Uterus (tissue), 4 donors: ENCODE results near the gene AP3D1. TPM values are rescaled to one million over a fixed set of nuclear protein-coding genes. Genes with fewer than 3 reads are reported as not detected.

Experiments used
- DNase-seq, 2 donors: peaks; one replicate each; pipeline ENCODE4 v3.0.0-alpha.2; 2019 to 2020
- H3K27ac ChIP-seq, 2 donors: fragments of 200-600 bp; sonication (generic); 1 replicate in 1 of 2; 2 replicates in 1 of 2; pipeline ENCODE4 v1.5.1; 2016 to 2018
- H3K27me3 ChIP-seq, 2 donors: fragments of 200-600 bp; sonication (generic); one replicate each; pipeline ENCODE4 v1.5.1; 2018 to 2019; ENCODE audit warnings: control low read depth in 1 of 2
- H3K36me3 ChIP-seq, 2 donors: fragments of 200-600 bp; sonication (generic); one replicate each; pipeline ENCODE4 v1.5.1; 2019; ENCODE audit warnings: control low read depth in 1 of 2
- H3K4me1 ChIP-seq, 2 donors: fragments of 200-600 bp; sonication (generic); one replicate each; pipeline ENCODE4 v1.5.1; 2018 to 2019; ENCODE audit warnings: control low read depth in 1 of 2
- H3K4me3 ChIP-seq, 2 donors: fragments of 200-600 bp; sonication (generic); 1 replicate in 1 of 2; 2 replicates in 1 of 2; pipeline ENCODE4 v1.5.1; 2018 to 2019; ENCODE audit warnings: mild to moderate bottlenecking in 1 of 2
- H3K9me3 ChIP-seq, 2 donors: fragments of 200-600 bp; sonication (generic); one replicate each; pipeline ENCODE4 v1.5.1; 2019; ENCODE audit warnings: control low read depth in 1 of 2
- CTCF ChIP-seq, 4 experiments: fragments of 200-600 bp in 2 of 4; fragments of 450-650 bp in 2 of 4; sonication (generic) in 2 of 4; IDR thresholded peaks; one replicate each; pipeline ENCODE4 v1.5.1; 2016 to 2019; ENCODE audit warnings: antibody characterized with exemption in 4 of 4, mild to moderate bottlenecking in 2 of 4, moderate library complexity in 1 of 4
- POLR2A ChIP-seq, 2 donors: fragments of 450-650 bp; IDR thresholded peaks; one replicate each; pipeline ENCODE4 v1.6.1; 2016; ENCODE audit warnings: antibody characterized with exemption in 2 of 2, mild to moderate bottlenecking in 1 of 2, moderate library complexity in 1 of 2
- intact Hi-C: fragments of 100-400 bp; cut with DNase I; formaldehyde crosslinking; loops from one replicate; pipeline ENCODE4 v1.15.1; 2023; ENCODE audit warnings: low total_unique reads
- total RNA-seq, 4 donors: library from RNA; depleted of rRNA in 3 of 4; stranded (reverse); fragments of >200 nt in 3 of 4; gene quantifications; one replicate each; pipeline versions ENCODE4 v1.1.0 to v1.2.4, GENCODE V29; 2014 to 2023
- donor health status: DM: yes; HTN: yes; CAD: no.

Gene AP3D1
- total RNA-seq, 4 donors from 2014 or later, result 33.8 to 97.5 (median 49.8) TPM

DNA sequence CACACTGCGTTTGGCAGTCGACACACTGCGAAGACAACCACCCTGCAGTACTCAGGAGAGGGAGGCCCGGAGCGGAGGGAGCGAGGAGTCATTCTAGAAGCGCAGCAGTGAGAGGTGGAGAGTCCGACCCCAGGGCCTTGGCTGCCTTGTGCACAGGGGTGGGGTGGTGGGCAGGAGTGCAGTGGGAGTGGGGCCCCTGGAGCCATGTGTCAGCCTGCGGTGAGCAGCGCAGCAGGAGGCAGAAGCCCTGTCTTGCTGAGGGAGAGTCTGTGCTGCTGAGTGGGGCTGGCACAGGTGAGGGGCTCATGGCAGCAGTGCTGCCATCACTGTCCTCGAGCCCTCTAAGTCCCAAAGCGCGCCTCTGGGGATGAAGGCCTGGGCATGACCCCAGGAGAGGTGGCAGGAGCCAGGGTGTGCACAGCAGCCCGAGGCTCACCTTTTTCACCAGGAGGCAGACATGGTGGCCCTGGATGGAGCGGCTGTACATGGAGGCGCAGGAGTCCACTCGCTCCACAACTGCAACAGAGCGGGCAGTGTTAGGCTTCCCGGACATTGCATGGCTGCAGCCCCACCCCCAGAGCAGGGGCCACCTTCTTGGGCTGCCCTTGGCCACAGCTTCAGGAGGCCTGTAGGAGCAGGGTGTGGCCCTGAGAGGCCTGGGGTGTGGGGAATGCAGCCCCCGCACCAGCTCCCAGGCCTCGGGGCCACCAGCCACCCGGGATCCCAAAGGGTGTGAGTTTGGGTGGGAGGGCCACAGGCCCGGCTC is 42.9 kb downstream of the AP3D1 start:
- H3K4me3 ChIP-seq, result no peak overlapping the region
- H3K27me3 ChIP-seq, result no peaks in the 10 kb centered on the region
- DNase-seq, result no peak
- TF ChIP-seq POLR2A (IDR thresholded peaks at IDR 0.05) (no peak), CTCF (IDR thresholded peaks at IDR 0.05) (no peak)
- no peak overlapping the region for H3K27ac ChIP-seq
- no peaks in the 10 kb centered on the region for H3K9me3 ChIP-seq
- H3K36me3 ChIP-seq, result no peaks in the 10 kb centered on the region
- intact Hi-C loops, result no loop called here
- no peaks in the 10 kb centered on the region for H3K4me1 ChIP-seq

- no peak for DNase-seq
- intact Hi-C loops, result no loop called here
- no peaks in the 10 kb centered on the region for H3K27me3 ChIP-seq
- H3K36me3 ChIP-seq, result no peaks in the 10 kb centered on the region
- no peak for TF ChIP-seq CTCF (IDR thresholded peaks at IDR 0.05)
- TF ChIP-seq POLR2A (IDR thresholded peaks at IDR 0.05), result no peak
- no peaks in the 10 kb centered on the region for H3K9me3 ChIP-seq
- no peaks in the 10 kb centered on the region for H3K4me1 ChIP-seq
- no peak overlapping the region for H3K27ac ChIP-seq
- no peak overlapping the region for H3K4me3 ChIP-seq
These were observed 48.2 kb downstream of the AP3D1 start for GRCh38 chr19:2103045-2103707.

DNA sequence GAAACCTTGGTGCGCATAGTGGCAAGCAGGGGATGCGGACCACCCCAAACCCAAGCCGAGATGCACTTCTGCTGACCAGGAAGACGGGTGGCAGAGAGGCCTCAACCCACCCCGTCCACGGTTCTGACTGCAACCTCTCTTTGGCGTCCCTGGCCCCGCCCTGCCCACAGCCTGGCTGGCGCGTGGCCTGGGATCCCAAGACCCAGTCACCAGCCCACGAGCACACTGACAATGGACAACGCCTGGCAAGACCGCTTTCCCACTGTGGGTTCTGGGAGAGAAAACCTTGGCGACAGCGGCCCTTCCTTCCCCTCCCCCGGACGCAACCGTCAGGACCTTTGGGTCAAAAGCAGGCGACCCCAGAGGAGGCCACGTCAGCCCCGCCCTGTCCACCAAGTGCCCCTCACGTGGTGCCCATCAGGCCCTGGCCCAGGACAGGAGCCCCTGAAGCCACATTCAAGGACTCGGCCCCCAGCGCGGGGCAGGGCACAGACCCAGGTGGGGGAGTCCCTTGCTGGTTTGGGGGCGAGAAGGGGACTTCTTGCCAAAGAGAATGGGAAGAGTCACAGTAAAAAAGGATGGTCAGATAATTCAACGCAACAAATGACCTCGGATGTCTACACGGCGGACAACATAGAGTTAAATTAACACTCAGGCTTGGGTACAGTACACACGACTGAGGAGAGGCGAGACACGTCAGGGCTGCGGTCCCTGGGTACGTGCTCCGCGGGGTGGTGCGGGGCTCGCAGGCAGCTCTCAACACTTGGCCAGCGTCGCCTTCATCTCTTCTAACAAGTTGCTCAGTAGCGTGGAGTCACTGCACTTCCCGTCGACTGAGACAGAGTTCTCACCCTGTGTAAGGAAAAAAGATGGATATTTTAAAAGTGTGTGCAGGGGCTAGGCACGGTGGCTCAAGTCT is 49.7 kb downstream of the AP3D1 start:
- DNase-seq, result no peak
- intact Hi-C loops, result no loop called here
- Histone ChIP-seq H3K4me3 (no peak overlapping the region), H3K27me3 (no peaks in the 10 kb centered on the region), H3K27ac (no peak overlapping the region), H3K36me3 (no peaks in the 10 kb centered on the region), H3K9me3 (no peaks in the 10 kb centered on the region), H3K4me1 (peaks cover 0 to 5% of the 10 kb centered on the region in 2 donors)
- TF ChIP-seq POLR2A (IDR thresholded peaks at IDR 0.05), result no peak
- no peak for TF ChIP-seq CTCF (IDR thresholded peaks at IDR 0.05)

DNA sequence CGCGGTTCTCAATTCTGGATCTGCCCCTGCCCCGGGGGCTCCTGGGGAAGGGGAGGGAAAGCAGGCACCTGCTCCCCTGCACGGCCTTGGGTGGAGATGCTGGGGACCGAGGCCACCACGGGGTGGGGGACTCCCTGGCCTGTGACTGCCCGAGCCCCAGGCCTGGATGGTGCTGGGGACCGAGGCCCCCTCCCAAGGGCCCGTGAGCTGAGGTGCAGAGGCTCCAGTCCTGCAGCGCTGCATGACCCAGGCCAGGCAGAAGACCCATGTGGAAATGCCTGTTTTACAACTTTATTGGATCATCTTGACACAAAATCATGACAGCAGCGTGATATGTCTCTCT is 50.7 kb downstream of the AP3D1 start:
- no peak overlapping the region for H3K4me3 ChIP-seq
- TF ChIP-seq POLR2A (IDR thresholded peaks at IDR 0.05), result no peak
- no peak for TF ChIP-seq CTCF (IDR thresholded peaks at IDR 0.05)
- DNase-seq, result no peak
- no peak overlapping the region for H3K27ac ChIP-seq
- H3K27me3 ChIP-seq, result no peaks in the 10 kb centered on the region
- no peaks in the 10 kb centered on the region for H3K36me3 ChIP-seq
- H3K9me3 ChIP-seq, result no peaks in the 10 kb centered on the region
- intact Hi-C loops, result no loop called here
- H3K4me1 ChIP-seq, result peaks cover 0 to 5% of the 10 kb centered on the region in 2 donors
